Measurements from ENCODE around the gene ASPSCR1. TPM values are rescaled to one million over a fixed set of nuclear protein-coding genes. Genes with fewer than 3 reads are reported as not detected.

ASPSCR1 gene
- total and polyA plus RNA-seq, 2 of the 13 experiments (the other 11 are each of a cell fraction or from before 2014, with no cell fraction given): 274 to 314 TPM

DNA sequence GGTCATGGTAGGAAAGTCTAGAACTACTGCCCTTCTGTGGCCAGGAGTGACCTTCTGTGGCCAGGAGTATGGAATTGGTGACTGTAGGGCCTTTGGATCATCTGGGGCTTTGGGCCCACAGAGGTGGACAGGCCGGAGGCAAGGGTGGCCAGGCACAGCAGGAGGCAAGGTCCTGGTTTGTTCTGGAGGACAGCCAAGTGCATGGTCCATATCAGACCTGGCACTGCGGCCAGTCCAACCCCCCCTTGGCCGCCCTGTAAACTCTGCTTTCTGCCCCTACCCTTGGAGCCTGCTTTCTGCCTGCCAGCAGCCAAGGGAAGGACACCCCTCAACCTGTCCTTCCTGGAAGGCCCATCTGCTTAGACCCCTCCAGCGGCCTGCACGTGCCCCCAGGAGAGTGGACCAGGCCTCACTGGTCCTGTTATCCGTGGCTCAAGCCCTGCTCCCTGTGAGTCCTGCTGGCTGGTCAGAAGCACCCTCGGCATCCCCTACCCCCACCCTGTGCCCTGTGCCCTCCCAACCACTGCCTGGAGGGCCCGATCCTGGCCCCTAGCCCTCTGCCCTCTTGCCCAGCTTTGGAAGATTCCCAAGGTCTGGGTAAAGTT, 62.4 kb downstream of the ASPSCR1 start (continued):
- TF ChIP-seq REPIN1 (CRISPR knock-in tag; IDR thresholded peaks at IDR 0.05; ENCODE audit: borderline replicate concordance, low read depth): no peak
- TF ChIP-seq IKZF5 (CRISPR knock-in tag; IDR thresholded peaks at IDR 0.05): no peak
- TF ChIP-seq CAMTA2 (CRISPR knock-in tag; IDR thresholded peaks at IDR 0.05; ENCODE audit: borderline replicate concordance): no peak
- TF ChIP-seq PHF5A (CRISPR knock-in tag; IDR thresholded peaks at IDR 0.05; ENCODE audit: low read depth, unreplicated experiment): peak; percentile 52
- no peak for TF ChIP-seq MAF1 (CRISPR knock-in tag; IDR thresholded peaks at IDR 0.05; ENCODE audit: borderline replicate concordance)
- no peak for TF ChIP-seq RELA (CRISPR knock-in tag; IDR thresholded peaks at IDR 0.05)
- TF ChIP-seq GATAD2A (CRISPR knock-in tag; IDR thresholded peaks at IDR 0.05): peak; percentile 55
- TF ChIP-seq THAP8 (CRISPR knock-in tag; IDR thresholded peaks at IDR 0.05; ENCODE audit: borderline replicate concordance): no peak
- TF ChIP-seq MTA1 (CRISPR knock-in tag; IDR thresholded peaks at IDR 0.05; ENCODE audit: borderline replicate concordance): peak; percentile 87; the same call in 1 of the 2 replicates
- TF ChIP-seq ZNF512B (CRISPR knock-in tag; IDR thresholded peaks at IDR 0.05; ENCODE audit: borderline replicate concordance): no peak
- TF ChIP-seq REXO4 (CRISPR knock-in tag; IDR thresholded peaks at IDR 0.05; ENCODE audit: borderline replicate concordance): no peak
- TF ChIP-seq ZNF18 (CRISPR knock-in tag; IDR thresholded peaks at IDR 0.05; ENCODE audit: insufficient replicate concordance): no peak
- no peak for TF ChIP-seq PAX8 (CRISPR knock-in tag; IDR thresholded peaks at IDR 0.05; ENCODE audit: borderline replicate concordance)
- TF ChIP-seq SMAD3 (CRISPR knock-in tag; IDR thresholded peaks at IDR 0.05): no peak
- peak; percentile 77; the same call in 1 of the 2 replicates for TF ChIP-seq ZBED4 (CRISPR knock-in tag; IDR thresholded peaks at IDR 0.05; ENCODE audit: borderline replicate concordance)
- 0 out of 2 replicates have a peak, but pooled peaks have one; percentile 33 for TF ChIP-seq BORCS8-MEF2B (CRISPR knock-in tag; IDR thresholded peaks at IDR 0.05)
- no peak for TF ChIP-seq FOXP1 (IDR thresholded peaks at IDR 0.05)
- TF ChIP-seq FOXP1 (CRISPR knock-in tag; IDR thresholded peaks at IDR 0.05): no peak
